Measurements from ENCODE around the gene SLC22A15. TPM values are rescaled to one million over a fixed set of nuclear protein-coding genes. Genes with fewer than 3 reads are reported as not detected.

The SLC22A15 gene
- total RNA-seq, 1 donor from 2014 or later: 9.8 TPM

DNA sequence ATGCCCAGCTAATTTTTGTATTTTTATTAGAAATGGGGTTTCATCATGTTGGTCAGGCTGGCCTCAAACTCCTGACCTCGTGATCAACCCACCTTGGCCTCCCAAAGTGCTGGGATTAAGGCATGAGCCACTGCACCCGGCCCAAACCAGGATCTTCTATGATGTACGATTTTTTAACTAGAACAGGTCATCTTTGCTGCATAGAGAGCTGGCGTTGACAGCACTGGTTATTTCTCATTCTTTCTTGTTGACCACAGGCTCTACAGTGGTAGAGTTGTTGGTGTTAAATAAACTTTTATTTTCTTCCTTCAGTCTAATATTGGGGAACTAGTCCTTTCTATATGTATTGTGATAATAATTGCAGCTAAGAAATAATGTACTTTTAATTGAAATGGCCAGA lies 131.1 kb downstream of the SLC22A15 start:
- H3K27me3 ChIP-seq: no peaks in the 10 kb centered on the region
- H3K9me3 ChIP-seq: no peaks in the 10 kb centered on the region
- H3K27ac ChIP-seq: no peak overlapping the region
- intact Hi-C loops (cut with DNase I): no loop called here
- H3K4me1 ChIP-seq: no peaks in the 10 kb centered on the region
- H3K4me3 ChIP-seq: no peak overlapping the region
- no peaks in the 10 kb centered on the region for H3K36me3 ChIP-seq
- DNase-seq (ENCODE audit: extremely low spot score in 2 of 2): no peak
- TF ChIP-seq POLR2AphosphoS5 (IDR thresholded peaks at IDR 0.05; ENCODE audit: insufficient read depth in 1 of 2, low read depth in 1 of 2) (no peak), CTCF (IDR thresholded peaks at IDR 0.05) (no peak), POLR2A (IDR thresholded peaks at IDR 0.05) (no peak)

- H3K27me3 ChIP-seq: no peaks in the 10 kb centered on the region
- peak within 1 kb of the TSS in 1 of 2 donors; percentile 6 for H3K4me3 ChIP-seq
- H3K9me3 ChIP-seq: no peaks in the 10 kb centered on the region
- DNase-seq (ENCODE audit: extremely low spot score in 2 of 2): no peak
- H3K36me3 ChIP-seq: no peaks in the 10 kb centered on the region
- intact Hi-C loops (cut with DNase I): no loop called here
- no peaks in the 10 kb centered on the region for H3K4me1 ChIP-seq
- H3K27ac ChIP-seq: no peak within 1 kb of the TSS
- TF ChIP-seq POLR2AphosphoS5 (IDR thresholded peaks at IDR 0.05; ENCODE audit: insufficient read depth in 1 of 2, low read depth in 1 of 2): no peak
- no peak for TF ChIP-seq POLR2A (IDR thresholded peaks at IDR 0.05)
- TF ChIP-seq CTCF (IDR thresholded peaks at IDR 0.05): no peak
These were observed 134.5 kb downstream of the SLC22A15 start, which contains the start of gene MAB21L3 for GRCh38 chr1:116110567-116111523. MAB21L3 (plus strand) TSS chr1:116111399; CDS start chr1:116112616, 1,217 bp downstream.

DNA sequence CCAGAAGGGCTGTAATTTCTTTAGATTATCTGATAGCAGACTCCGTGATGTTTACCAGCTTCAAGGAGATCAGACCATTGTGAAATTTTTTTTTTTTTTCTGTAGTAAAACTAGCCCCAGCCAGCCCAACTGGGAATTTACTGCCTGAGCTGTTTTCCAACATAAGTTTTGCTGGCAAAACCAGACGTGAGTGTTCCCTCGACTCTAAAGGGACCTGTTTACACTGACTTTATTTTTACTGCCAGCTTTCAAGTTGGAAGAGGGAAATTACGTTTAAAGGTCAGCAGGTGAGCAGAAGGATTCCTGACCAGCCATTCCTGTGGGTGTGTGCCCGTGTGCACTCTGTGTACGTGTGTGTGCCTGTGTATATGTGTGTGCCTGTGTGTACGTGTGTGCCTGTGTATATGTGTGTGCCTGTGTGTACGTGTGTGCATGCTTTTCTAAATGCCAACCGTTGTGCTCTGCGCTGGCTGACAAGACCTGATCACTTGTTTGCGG lies 135.3 kb downstream of the SLC22A15 start:
- Histone ChIP-seq H3K36me3 (no peaks in the 10 kb centered on the region), H3K27ac (no peak overlapping the region), H3K9me3 (no peaks in the 10 kb centered on the region), H3K4me3 (peak overlapping the region in 1 of 2 donors; percentile 6), H3K4me1 (no peaks in the 10 kb centered on the region), H3K27me3 (no peaks in the 10 kb centered on the region)
- no peak for DNase-seq (ENCODE audit: extremely low spot score in 2 of 2)
- no peak for TF ChIP-seq POLR2A (IDR thresholded peaks at IDR 0.05)
- no peak for TF ChIP-seq CTCF (IDR thresholded peaks at IDR 0.05)
- peak in 1 of 2 donors; percentile 10 for TF ChIP-seq POLR2AphosphoS5 (IDR thresholded peaks at IDR 0.05; ENCODE audit: insufficient read depth in 1 of 2, low read depth in 1 of 2)
- intact Hi-C loops (cut with DNase I): no loop called here

DNA sequence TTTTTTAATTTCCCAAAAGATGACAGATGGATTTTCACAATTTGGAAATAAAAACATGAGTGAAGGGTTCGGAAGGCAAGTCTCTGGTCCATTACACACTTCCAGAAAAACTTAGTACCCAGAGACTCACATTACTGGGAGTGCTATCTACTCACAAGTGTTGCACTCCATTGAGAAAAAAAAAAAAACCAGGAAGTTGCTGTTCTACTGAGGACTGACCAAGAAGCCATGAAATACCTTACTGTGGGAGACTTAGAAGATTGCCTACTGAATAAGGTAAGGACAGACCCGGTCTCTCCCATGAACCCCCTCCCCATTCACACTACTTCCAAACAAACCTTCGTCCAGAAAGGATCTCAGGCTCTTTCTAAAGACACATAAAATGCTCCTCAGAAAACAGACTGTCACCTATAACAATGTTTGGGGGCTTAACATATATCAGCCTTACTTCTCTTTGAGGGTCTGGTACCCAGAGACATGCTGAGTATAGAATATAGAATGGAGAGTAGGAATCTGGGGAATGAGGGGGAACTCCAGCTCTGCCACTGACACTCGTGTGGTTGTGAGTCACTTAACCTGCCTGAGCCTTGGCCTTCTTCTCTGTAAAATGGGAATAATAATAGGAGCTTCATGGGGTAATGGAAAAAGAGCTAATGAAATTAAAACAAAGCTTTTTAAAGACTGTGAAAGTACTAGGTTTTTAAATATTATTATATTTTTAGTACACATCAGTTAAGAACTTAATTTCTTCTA lies 136.3 kb downstream of the SLC22A15 start:
- Histone ChIP-seq H3K4me1 (no peaks in the 10 kb centered on the region), H3K9me3 (no peaks in the 10 kb centered on the region), H3K4me3 (peak overlapping the region in 1 of 2 donors; percentile 6), H3K27me3 (no peaks in the 10 kb centered on the region), H3K27ac (peak overlapping the region; percentile 22), H3K36me3 (no peaks in the 10 kb centered on the region)
- TF ChIP-seq POLR2AphosphoS5 (IDR thresholded peaks at IDR 0.05; ENCODE audit: insufficient read depth in 1 of 2, low read depth in 1 of 2) (no peak), CTCF (IDR thresholded peaks at IDR 0.05) (no peak), POLR2A (IDR thresholded peaks at IDR 0.05) (no peak)
- no peak for DNase-seq (ENCODE audit: extremely low spot score in 2 of 2)
- intact Hi-C loops (cut with DNase I): no loop called here
